HEK293 (cell line): Measurements from ENCODE around the gene NCOR2.
A peak's percentile ranks its signal among the peaks of the same experiment; 100 is the strongest.

Source experiments
- CTCF ChIA-PET: fragments of 350-600 bp; formaldehyde crosslinking; extraction: SDS; loops from one replicate; lab custom pipeline; 2021; ENCODE audit warnings: antibody characterized with exemption; lab: Yijun Ruan, JAX
- POLR2A ChIA-PET: fragments of 300-600 bp; formaldehyde crosslinking; extraction: SDS; loops from one replicate; lab custom pipeline; 2020; ENCODE audit warnings: antibody characterized with exemption, inconsistent platforms; lab: Yijun Ruan, JAX
- H3K27ac ChIP-seq: fragments of 200-500 bp; sonication (Bioruptor generic); 2 replicates; pipeline ENCODE4 v1.5.1; 2014; ENCODE audit warnings: low read depth, low read length, control low read depth, inconsistent platforms; ENCODE audit errors: extremely low read depth
- H3K36me3 ChIP-seq, 2 experiments: fragments of 200-500 bp in 1 of 2; sonication (Bioruptor generic) in 1 of 2; 1 replicate in 1 of 2; 2 replicates in 1 of 2; pipeline ENCODE4 v1.5.1; 2014 to 2017; ENCODE audit warnings: inconsistent platforms in 2 of 2, low read length in 2 of 2; ENCODE audit not compliant: control insufficient read depth in 2 of 2, insufficient read depth in 1 of 2
- H3K4me1 ChIP-seq: fragments of 200-500 bp; sonication (Bioruptor generic); 2 replicates; pipeline ENCODE4 v1.5.1; 2014; ENCODE audit warnings: mild to moderate bottlenecking, low read length, inconsistent platforms; ENCODE audit not compliant: control insufficient read depth, insufficient read depth
- H3K4me3 ChIP-seq: 2 replicates; pipeline ENCODE4 v1.5.1; 2011; ENCODE audit warnings: low read depth, mild to moderate bottlenecking, control low read depth, low read length, moderate library complexity
- H3K9me3 ChIP-seq: fragments of 200-500 bp; sonication (Bioruptor generic); 2 replicates; pipeline ENCODE4 v1.5.1; 2014; ENCODE audit warnings: low read depth, low read length, inconsistent platforms; ENCODE audit not compliant: control insufficient read depth, insufficient read depth
- AEBP2 ChIP-seq: fragments of 450-650 bp; formaldehyde crosslinking; IDR thresholded peaks from 2 replicates; pipeline ENCODE4 v1.5.1; 2016; ENCODE audit warnings: missing biosample characterization, missing genetic modification characterization, borderline replicate concordance
- GLIS2 ChIP-seq: fragments of 450-650 bp; formaldehyde crosslinking; IDR thresholded peaks from 2 replicates; pipeline ENCODE4 v1.5.1; 2016; ENCODE audit warnings: missing biosample characterization, missing genetic modification characterization
- KLF10 ChIP-seq: fragments of 450-650 bp; IDR thresholded peaks from 2 replicates; pipeline ENCODE4 v1.5.1; 2018; ENCODE audit warnings: missing biosample characterization, mild to moderate bottlenecking, missing genetic modification characterization
- KLF7 ChIP-seq: fragments of 450-650 bp; formaldehyde crosslinking; IDR thresholded peaks from 2 replicates; pipeline ENCODE4 v1.5.1; 2016; ENCODE audit warnings: missing biosample characterization, missing genetic modification characterization, borderline replicate concordance
- MEIS1 ChIP-seq: sonication (generic); formaldehyde crosslinking; IDR thresholded peaks from 2 replicates; pipeline ENCODE4 v1.8.1; 2022; ENCODE audit warnings: missing genetic modification reagents, mild to moderate bottlenecking, borderline replicate concordance
- MZF1 ChIP-seq: fragments of 450-650 bp; formaldehyde crosslinking; IDR thresholded peaks from 2 replicates; pipeline ENCODE4 v1.5.1; 2017; ENCODE audit warnings: missing biosample characterization, missing genetic modification characterization, borderline replicate concordance
- PRDM1 ChIP-seq: fragments of 450-650 bp; formaldehyde crosslinking; IDR thresholded peaks from 2 replicates; pipeline ENCODE4; 2016; ENCODE audit warnings: missing biosample characterization, missing genetic modification characterization
- SCRT1 ChIP-seq: fragments of 450-650 bp; formaldehyde crosslinking; IDR thresholded peaks from 2 replicates; pipeline ENCODE4 v1.5.1; 2016; ENCODE audit warnings: missing biosample characterization, missing genetic modification characterization, borderline replicate concordance
- ZBTB21 ChIP-seq: fragments of 450-650 bp; formaldehyde crosslinking; IDR thresholded peaks from 2 replicates; pipeline ENCODE4 v1.5.1; 2017; ENCODE audit warnings: missing biosample characterization, missing genetic modification characterization
- ZBTB8A ChIP-seq: fragments of 450-650 bp; formaldehyde crosslinking; IDR thresholded peaks from 2 replicates; pipeline ENCODE4 v1.5.1; 2016; ENCODE audit warnings: missing biosample characterization, missing genetic modification characterization
- ZNF112 ChIP-seq: fragments of 450-650 bp; formaldehyde crosslinking; IDR thresholded peaks from 2 replicates; pipeline ENCODE4 v1.5.0; 2017; ENCODE audit warnings: missing biosample characterization, missing genetic modification characterization
- ZNF132 ChIP-seq: fragments of 450-650 bp; formaldehyde crosslinking; IDR thresholded peaks from 2 replicates; pipeline ENCODE4 v1.5.1; 2017; ENCODE audit warnings: missing biosample characterization, missing genetic modification characterization, borderline replicate concordance
- ZNF16 ChIP-seq: fragments of 450-650 bp; formaldehyde crosslinking; IDR thresholded peaks from 2 replicates; pipeline ENCODE4 v1.5.1; 2016; ENCODE audit warnings: low read depth, missing biosample characterization, missing genetic modification characterization
- ZNF18 ChIP-seq: fragments of 450-650 bp; formaldehyde crosslinking; IDR thresholded peaks from 2 replicates; pipeline ENCODE4 v1.5.1; 2016; ENCODE audit warnings: missing biosample characterization, missing genetic modification characterization
- ZNF239 ChIP-seq: fragments of 450-650 bp; formaldehyde crosslinking; IDR thresholded peaks from 2 replicates; pipeline ENCODE4 v1.5.1; 2016; ENCODE audit warnings: missing biosample characterization, missing genetic modification characterization
- ZNF24 ChIP-seq: fragments of 450-650 bp; formaldehyde crosslinking; IDR thresholded peaks from 2 replicates; pipeline ENCODE4 v1.5.1; 2016; ENCODE audit warnings: missing biosample characterization, missing genetic modification characterization
- ZNF248 ChIP-seq: fragments of 450-650 bp; formaldehyde crosslinking; IDR thresholded peaks from 2 replicates; pipeline ENCODE4 v1.5.1; 2017; ENCODE audit warnings: missing biosample characterization, missing genetic modification characterization
- ZNF37A ChIP-seq: fragments of 450-650 bp; IDR thresholded peaks from 2 replicates; pipeline ENCODE4 v1.5.1; 2018; ENCODE audit warnings: missing biosample characterization, missing genetic modification characterization
- ZNF416 ChIP-seq: fragments of 450-650 bp; formaldehyde crosslinking; IDR thresholded peaks from 2 replicates; pipeline ENCODE4 v1.5.1; 2016; ENCODE audit warnings: missing biosample characterization, missing genetic modification characterization
- ZNF48 ChIP-seq: fragments of 450-650 bp; formaldehyde crosslinking; IDR thresholded peaks from 2 replicates; pipeline ENCODE4 v1.5.1; 2016; ENCODE audit warnings: missing biosample characterization, missing genetic modification characterization
- ZNF549 ChIP-seq: fragments of 450-650 bp; IDR thresholded peaks from 2 replicates; pipeline ENCODE4 v1.5.1; 2018; ENCODE audit warnings: missing biosample characterization, missing genetic modification characterization, mild to moderate bottlenecking, inconsistent platforms, moderate library complexity
- ZNF664 ChIP-seq: fragments of 450-650 bp; formaldehyde crosslinking; IDR thresholded peaks from 2 replicates; pipeline ENCODE4 v1.5.1; 2016; ENCODE audit warnings: missing biosample characterization, missing genetic modification characterization
- ZNF692 ChIP-seq: fragments of 450-650 bp; formaldehyde crosslinking; IDR thresholded peaks from 2 replicates; pipeline ENCODE4 v1.5.1; 2016; ENCODE audit warnings: missing biosample characterization, missing genetic modification characterization
- ZNF704 ChIP-seq: fragments of 450-650 bp; formaldehyde crosslinking; IDR thresholded peaks from 2 replicates; pipeline ENCODE4 v1.5.1; 2016; ENCODE audit warnings: missing biosample characterization, missing genetic modification characterization
- ZNF707 ChIP-seq: fragments of 450-650 bp; formaldehyde crosslinking; IDR thresholded peaks from 2 replicates; pipeline ENCODE4 v1.5.1; 2016; ENCODE audit warnings: missing biosample characterization, missing genetic modification characterization
- ZNF830 ChIP-seq: fragments of 450-650 bp; IDR thresholded peaks from 2 replicates; pipeline ENCODE4 v1.5.0; 2018; ENCODE audit warnings: missing biosample characterization, missing genetic modification characterization, low read depth, mild to moderate bottlenecking, moderate library complexity
- ZSCAN18 ChIP-seq: fragments of 450-650 bp; formaldehyde crosslinking; IDR thresholded peaks from 2 replicates; pipeline ENCODE4 v1.5.1; 2016; ENCODE audit warnings: missing biosample characterization, missing genetic modification characterization
- ZXDB ChIP-seq: fragments of 450-650 bp; formaldehyde crosslinking; IDR thresholded peaks from 2 replicates; pipeline ENCODE4 v1.5.1; 2016; ENCODE audit warnings: missing biosample characterization, missing genetic modification characterization

NCOR2 gene

GRCh38 chr12:124610021-124610612 lies 42.7 kb upstream of the NCOR2 start:
- Histone ChIP-seq H3K4me1 (peaks cover 5% of the 10 kb centered on the region), H3K36me3 (no peaks in the 10 kb centered on the region), H3K4me3 (no peak overlapping the region)
- CTCF ChIA-PET = no interaction called here
- TF ChIP-seq ZNF48 (no peak), KLF7 (no peak), KLF10 (tag by site-specific recombination) (no peak), ZBTB8A (no peak), ZNF692 (tag by site-specific recombination) (no peak), AEBP2 (no peak), ZNF664 (tag by site-specific recombination) (no peak), ZNF18 (tag by site-specific recombination) (no peak), ZNF830 (no peak), ZNF549 (no peak), ZNF416 (tag by site-specific recombination) (no peak), ZSCAN18 (no peak), PRDM1 (tag by site-specific recombination) (no peak), ZNF132 (no peak), ZNF707 (tag by site-specific recombination) (no peak), ZBTB21 (no peak), ZNF248 (tag by site-specific recombination) (no peak), ZNF239 (tag by site-specific recombination) (no peak), MZF1 (tag by site-specific recombination) (no peak)
- TF ChIP-seq, all 188 proteins: peak for 0
- no peak overlapping the region for H3K27ac ChIP-seq
- H3K9me3 ChIP-seq = no peaks in the 10 kb centered on the region
- POLR2A ChIA-PET = no interaction called here

GRCh38 chr12:124609041-124609989 lies 41.9 kb upstream of the NCOR2 start:
- CTCF ChIA-PET = interaction anchor here (1.2 kb wide), 1 partner anchor 157 kb away, joined by 3 read pairs; no protein-coding TSS in a partner anchor
- no peak for TF ChIP-seq MEIS1 (CRISPR knock-in tag)
- peak; percentile 80; the same call in 1 of the 2 replicates for TF ChIP-seq ZNF24
- no peak for TF ChIP-seq ZNF112
- peak; percentile 89 for TF ChIP-seq SCRT1 (tag by site-specific recombination)
- TF ChIP-seq ZNF16 (tag by site-specific recombination) = no peak
- peak; percentile 81 for TF ChIP-seq GLIS2 (tag by site-specific recombination)
- no peak for TF ChIP-seq ZNF664 (tag by site-specific recombination)
- peak; percentile 96 for TF ChIP-seq ZXDB (tag by site-specific recombination)
- TF ChIP-seq ZNF37A (tag by site-specific recombination) = no peak
- TF ChIP-seq ZNF704 = no peak

More at GRCh38 chr12:124609041-124609989, 41.9 kb upstream of the NCOR2 start:
- peaks cover 5% of the 10 kb centered on the region for H3K4me1 ChIP-seq
- POLR2A ChIA-PET = no interaction called here
- H3K36me3 ChIP-seq = no peaks in the 10 kb centered on the region
- H3K4me3 ChIP-seq = no peak overlapping the region
- no peak overlapping the region for H3K27ac ChIP-seq
- H3K9me3 ChIP-seq = no peaks in the 10 kb centered on the region
